Mucosa of descending colon (tissue), 3 donors: ENCODE results near the gene CDA. TPM values are rescaled to one million over a fixed set of nuclear protein-coding genes. Genes with fewer than 3 reads are reported as not detected.
A peak's percentile ranks its signal among the peaks of the same experiment; 100 is the strongest.

Experiments
- ATAC-seq: fragments of 200-7000 bp; cut with Tn5 transposase; one replicate; pipeline ENCODE4 v1.9.1; 2020; ENCODE audit warnings: mild to moderate bottlenecking, moderate library complexity
- DNase-seq, 3 donors: peaks; one replicate each; pipeline ENCODE4 v3.0.0-alpha.2; 2020
- H3K36me3 ChIP-seq: fragments of 200-600 bp; one replicate; pipeline ENCODE4 v1.8.0; 2021; ENCODE audit warnings: low read depth, mild to moderate bottlenecking
- H3K4me1 ChIP-seq: fragments of 200-600 bp; one replicate; pipeline ENCODE4 v1.8.0; 2021; ENCODE audit warnings: low read depth, mild to moderate bottlenecking
- H3K4me3 ChIP-seq: fragments of 200-600 bp; one replicate; pipeline ENCODE4 v1.8.0; 2021; ENCODE audit warnings: mild to moderate bottlenecking
- H3K9me3 ChIP-seq: fragments of 200-600 bp; one replicate; pipeline ENCODE4 v1.8.0; 2021; ENCODE audit warnings: mild to moderate bottlenecking
- CTCF ChIP-seq: fragments of 200-600 bp; IDR thresholded peaks from one replicate; pipeline ENCODE4 v1.8.0; 2022; ENCODE audit warnings: antibody characterized with exemption, mild to moderate bottlenecking
- intact Hi-C, 2 donors: fragments of 100-400 bp; cut with DNase I in 1 of 2; cut with micrococcal nuclease in 1 of 2; formaldehyde crosslinking; loops; one replicate each; pipeline versions ENCODE4 v1.11.0 to v1.11.1; 2022; cut with DNase I, micrococcal nuclease
- total RNA-seq, 3 donors: library from RNA; stranded (reverse); fragmentation: NEBNext Ultra II Directional in 2 of 3; extraction: Animal tissue kit (Norgen Biotek cat#: 25700) in 2 of 3; gene quantifications; one replicate each; pipeline versions ENCODE4 v1.2.1 to v1.2.4, GENCODE V29; 2021 to 2023
- donor health status: DM: no; HTN: no; CAD: no; lungs with moderate emphysema.
- donor health status: DM: no; HTN: no; CAD: no.
- donor health status: DM: no; HTN: yes; CAD: no.

The CDA gene
- total RNA-seq, 3 donors from 2014 or later = 33.9 to 63.8 (median 60.9) TPM

GRCh38 chr1:20626524-20626923, 37.6 kb downstream of the CDA start:
- TF ChIP-seq CTCF = no peak
- ATAC-seq (no peak), DNase-seq (no peak)
- Histone ChIP-seq H3K4me1 (no peaks in the 10 kb centered on the region), H3K4me3 (no peak overlapping the region), H3K9me3 (no peaks in the 10 kb centered on the region), H3K36me3 (no peaks in the 10 kb centered on the region)
- intact Hi-C loops = no loop called here

GRCh38 chr1:20630729-20631128, 41.8 kb downstream of the CDA start:
- DNase-seq = no peak
- Histone ChIP-seq H3K4me3 (no peak overlapping the region), H3K36me3 (no peaks in the 10 kb centered on the region), H3K4me1 (peaks cover 14% of the 10 kb centered on the region), H3K9me3 (no peaks in the 10 kb centered on the region)
- intact Hi-C loops = loop anchor here in 1 of 2 donors (5.0 to 10.0 kb wide), 2 partner anchors 56 to 108 kb away; no protein-coding TSS in a partner anchor
- ATAC-seq = no peak
- no peak for TF ChIP-seq CTCF

DNA sequence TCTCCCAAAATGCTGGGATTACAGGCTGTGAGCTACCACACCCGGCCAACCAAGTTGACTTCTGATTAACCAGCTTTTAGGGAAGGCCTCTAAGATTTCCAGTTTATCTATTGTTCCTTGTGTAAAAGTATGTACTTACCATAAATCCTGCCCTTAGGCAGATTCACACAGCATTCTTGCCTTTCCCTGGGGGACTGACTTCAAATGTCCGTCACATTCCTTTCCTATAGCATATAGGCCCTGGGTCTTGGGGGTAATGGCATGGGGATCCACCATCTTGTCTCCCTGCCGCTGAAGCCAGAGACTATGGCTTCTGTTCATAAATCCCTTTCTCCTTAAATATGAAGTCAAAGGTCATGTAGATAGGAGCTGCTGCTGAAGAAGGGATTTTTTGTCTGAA, 43.5 kb downstream of the CDA start:
- ATAC-seq (no peak), DNase-seq (no peak)
- Histone ChIP-seq H3K4me3 (no peak overlapping the region), H3K36me3 (no peaks in the 10 kb centered on the region), H3K4me1 (peaks cover 14% of the 10 kb centered on the region), H3K9me3 (no peaks in the 10 kb centered on the region)
- no peak for TF ChIP-seq CTCF
- intact Hi-C loops = loop anchor here in 1 of 2 donors (5.0 to 10.0 kb wide), 2 partner anchors 58 to 110 kb away; no protein-coding TSS in a partner anchor

DNA sequence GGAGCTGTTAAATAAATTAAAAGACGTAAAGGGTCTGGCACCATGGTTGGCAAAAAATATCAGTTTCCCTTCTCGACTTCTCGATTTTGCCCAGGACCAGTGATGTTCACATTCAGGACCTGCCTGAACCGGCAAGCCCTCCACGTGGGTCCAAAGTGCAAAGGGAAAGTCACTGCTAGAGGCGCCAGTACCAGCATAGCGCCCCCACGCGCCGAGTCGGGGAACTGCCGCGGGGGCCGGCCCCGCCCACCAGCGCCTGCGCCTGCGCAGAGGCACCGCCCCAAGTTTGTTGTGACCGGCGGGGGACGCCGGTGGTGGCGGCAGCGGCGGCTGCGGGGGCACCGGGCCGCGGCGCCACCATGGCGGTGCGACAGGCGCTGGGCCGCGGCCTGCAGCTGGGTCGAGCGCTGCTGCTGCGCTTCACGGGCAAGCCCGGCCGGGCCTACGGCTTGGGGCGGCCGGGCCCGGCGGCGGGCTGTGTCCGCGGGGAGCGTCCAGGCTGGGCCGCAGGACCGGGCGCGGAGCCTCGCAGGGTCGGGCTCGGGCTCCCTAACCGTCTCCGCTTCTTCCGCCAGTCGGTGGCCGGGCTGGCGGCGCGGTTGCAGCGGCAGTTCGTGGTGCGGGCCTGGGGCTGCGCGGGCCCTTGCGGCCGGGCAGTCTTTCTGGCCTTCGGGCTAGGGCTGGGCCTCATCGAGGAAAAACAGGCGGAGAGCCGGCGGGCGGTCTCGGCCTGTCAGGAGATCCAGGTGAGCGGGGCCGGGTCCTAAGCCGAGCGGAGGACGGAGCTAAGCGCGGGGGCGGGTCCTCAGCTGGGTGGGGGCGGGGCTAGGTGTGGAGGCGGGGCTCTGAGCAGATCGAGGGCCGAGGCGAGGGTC, 44.5 kb downstream of the CDA start, which contains the start of gene PINK1:
Gene PINK1 (plus strand): TSS at position 269 of the 875 bp plus-strand sequence. CDS start 91 bp downstream, at position 360.
- intact Hi-C loops = loop anchor here in 1 of 2 donors (5.0 to 10.0 kb wide), 2 partner anchors 59 to 111 kb away; no protein-coding TSS in a partner anchor
- Histone ChIP-seq H3K4me3 (peak within 1 kb of the TSS; percentile 97), H3K36me3 (no peaks in the 10 kb centered on the region), H3K4me1 (peaks cover 14% of the 10 kb centered on the region), H3K9me3 (no peaks in the 10 kb centered on the region)
- DNase-seq = peak; percentile 87 to 97 (median 90)
- TF ChIP-seq CTCF = peak; percentile 100
- peak; percentile 94 for ATAC-seq

DNA sequence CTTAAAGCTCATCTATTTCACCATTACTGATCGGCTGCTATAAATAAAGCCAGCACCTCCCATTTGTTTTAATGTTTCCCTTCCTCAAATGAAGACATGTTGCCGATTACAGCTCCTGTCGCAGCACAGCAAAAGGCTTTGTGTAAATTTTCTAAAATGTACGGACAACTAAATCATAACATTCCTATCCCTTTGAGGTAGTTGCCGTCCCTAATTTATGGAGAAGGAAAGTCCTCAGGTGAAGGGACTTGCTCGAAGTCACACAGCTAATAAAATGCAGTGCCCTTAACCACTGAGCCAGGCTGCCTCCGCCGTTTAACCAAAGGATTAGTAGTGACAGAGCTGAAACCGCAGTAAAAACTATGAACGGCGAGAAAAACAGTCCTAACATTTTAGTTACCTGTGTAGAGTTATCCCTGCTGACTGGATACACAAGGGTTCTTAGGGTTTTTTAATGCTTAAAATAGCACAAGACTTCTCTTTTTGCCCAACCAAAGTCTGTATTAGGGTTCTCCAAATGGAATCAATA, 45.2 kb downstream of the CDA start:
- ATAC-seq (peak; percentile 3), DNase-seq (peak in 1 of 3 donors; percentile 21)
- TF ChIP-seq CTCF = no peak
- Histone ChIP-seq H3K9me3 (no peaks in the 10 kb centered on the region), H3K36me3 (no peaks in the 10 kb centered on the region), H3K4me3 (peak overlapping the region; percentile 97), H3K4me1 (peaks cover 14% of the 10 kb centered on the region)
- intact Hi-C loops = loop anchor here in 1 of 2 donors (5.0 to 10.0 kb wide), 2 partner anchors 59 to 112 kb away; no protein-coding TSS in a partner anchor
